Measurements from ENCODE around the gene B4GALNT2. TPM values are rescaled to one million over a fixed set of nuclear protein-coding genes. Genes with fewer than 3 reads are reported as not detected.
"Not testable (repeated sequence)": the region's sequence is repeated elsewhere in the genome, so short reads cannot be mapped to it uniquely, and the experiment has no call there.

B4GALNT2 gene
- total RNA-seq, 2 experiments from 2014 or later: 0.06 to 0.16 TPM

DNA sequence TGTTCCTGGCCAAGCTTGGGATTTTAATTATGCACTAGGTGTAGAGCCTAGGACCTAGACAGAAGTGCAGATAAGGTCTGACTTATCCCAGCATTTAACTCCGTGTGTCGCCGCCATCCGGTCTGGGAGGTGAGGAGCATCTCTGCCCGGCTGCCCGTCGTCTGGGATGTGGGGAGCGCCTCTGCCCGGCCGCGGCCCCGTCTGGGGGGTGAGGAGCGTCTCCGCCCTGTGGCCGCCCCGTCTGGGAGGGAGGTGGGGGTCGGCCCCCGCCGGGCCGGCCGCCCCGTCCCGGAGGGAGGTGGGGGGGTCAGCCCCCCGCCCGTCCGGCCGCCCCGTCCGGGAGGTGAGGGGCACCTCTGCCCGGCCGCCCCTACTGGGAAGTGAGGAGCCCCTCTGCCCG, 7.1 kb upstream of the B4GALNT2 start:
- Mint-ChIP-seq H3K36me3 (ENCODE audit: low read depth) (no peaks in the 10 kb centered on the region), H3K4me3 (no peak overlapping the region), H3K4me1 (ENCODE audit: low read depth) (no peaks in the 10 kb centered on the region), H3K27me3 (peaks cover 51% of the 10 kb centered on the region), H3K9me3 (no peaks in the 10 kb centered on the region), H3K27ac (no peak overlapping the region)
- H3K4me1 ChIP-seq (ENCODE audit: insufficient read depth, low read length): no peaks in the 10 kb centered on the region
- ATAC-seq (ENCODE audit: poor library complexity) (no peak), DNase-seq (no peak)
- no peak overlapping the region for H3K4me3 ChIP-seq (ENCODE audit: low read length)
- intact Hi-C loops (cut with DNase I, micrococcal nuclease): no loop called here
- no peak overlapping the region for H3K27ac ChIP-seq (ENCODE audit: low read depth in 1 of 2, low read length in 2 of 2)
- ChIA-PET POLR2A (no interaction called here), CTCF (no interaction called here)
- TF ChIP-seq CTCF (IDR thresholded peaks at IDR 0.05): no peak
- H3K9me3 ChIP-seq (ENCODE audit: control insufficient read depth in 1 of 2, insufficient read depth in 1 of 2, low read length in 2 of 2): no peaks in the 10 kb centered on the region
- peaks cover 2 to 17% of the 10 kb centered on the region in 2 experiments for H3K27me3 ChIP-seq (ENCODE audit: control insufficient read depth in 1 of 2, insufficient read depth in 2 of 2, low read length in 2 of 2)
- H3K36me3 ChIP-seq (ENCODE audit: insufficient read depth, low read length): no peaks in the 10 kb centered on the region

GRCh38 chr17:49126183-49126859, 6.2 kb upstream of the B4GALNT2 start:
- CTCF ChIA-PET: interaction anchor here (0.7 kb wide), 1 partner anchor 353 kb away, joined by 3 read pairs; no protein-coding TSS in a partner anchor
- H3K9me3 ChIP-seq (ENCODE audit: control insufficient read depth in 1 of 2, insufficient read depth in 1 of 2, low read length in 2 of 2); H3K36me3 Mint-ChIP-seq (ENCODE audit: low read depth); H3K36me3 ChIP-seq (ENCODE audit: insufficient read depth, low read length); H3K27ac Mint-ChIP-seq; H3K9me3 Mint-ChIP-seq; H3K4me1 ChIP-seq (ENCODE audit: insufficient read depth, low read length); H3K4me1 Mint-ChIP-seq (ENCODE audit: low read depth); ATAC-seq (ENCODE audit: poor library complexity); POLR2A ChIA-PET; H3K27ac ChIP-seq (ENCODE audit: low read depth in 1 of 2, low read length in 2 of 2); intact Hi-C loops (cut with DNase I, micrococcal nuclease); H3K4me3 Mint-ChIP-seq; H3K4me3 ChIP-seq (ENCODE audit: low read length); DNase-seq: not testable (repeated sequence)
- H3K27me3 ChIP-seq (ENCODE audit: control insufficient read depth in 1 of 2, insufficient read depth in 2 of 2, low read length in 2 of 2): peaks cover 2 to 19% of the 10 kb centered on the region in 2 experiments
- H3K27me3 Mint-ChIP-seq: peaks cover 52% of the 10 kb centered on the region

DNA sequence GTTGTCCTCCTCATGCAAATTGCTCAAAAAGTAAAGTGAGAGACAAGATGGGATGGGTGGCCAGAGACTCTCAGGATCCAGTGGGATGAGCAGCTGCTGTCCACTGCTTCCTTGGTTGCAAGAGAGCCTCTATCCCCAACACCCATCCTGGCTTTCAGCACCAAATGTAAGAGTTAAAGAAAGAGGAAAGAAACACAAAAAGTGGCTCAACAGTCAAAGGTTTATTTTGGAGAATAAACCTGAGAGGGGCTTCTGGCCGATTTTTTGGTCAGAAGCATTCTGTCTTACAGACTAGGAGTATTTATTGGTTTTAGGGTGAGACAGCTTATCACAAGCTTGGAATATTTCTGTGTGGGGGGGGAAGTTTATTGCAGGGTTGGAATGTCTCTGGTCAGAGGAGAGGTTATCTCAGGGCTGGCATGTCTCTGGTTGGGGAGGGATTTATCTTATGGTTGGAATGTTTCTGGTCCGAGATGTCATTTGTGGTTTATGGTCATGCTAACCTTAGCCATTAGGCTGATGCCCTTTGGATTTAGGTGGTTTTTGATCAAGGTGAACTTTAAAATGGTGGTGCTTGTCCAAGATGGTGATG, 3.1 kb upstream of the B4GALNT2 start:
- peaks cover 22 to 49% of the 10 kb centered on the region in 2 experiments for H3K27me3 ChIP-seq (ENCODE audit: control insufficient read depth in 1 of 2, insufficient read depth in 2 of 2, low read length in 2 of 2)
- CTCF ChIA-PET; H3K9me3 Mint-ChIP-seq; H3K4me3 Mint-ChIP-seq; DNase-seq; H3K27ac ChIP-seq (ENCODE audit: low read depth in 1 of 2, low read length in 2 of 2); H3K4me1 Mint-ChIP-seq (ENCODE audit: low read depth); ATAC-seq (ENCODE audit: poor library complexity); POLR2A ChIA-PET; H3K36me3 Mint-ChIP-seq (ENCODE audit: low read depth); intact Hi-C loops (cut with DNase I, micrococcal nuclease); H3K27ac Mint-ChIP-seq; H3K36me3 ChIP-seq (ENCODE audit: insufficient read depth, low read length); H3K4me3 ChIP-seq (ENCODE audit: low read length): not testable (repeated sequence)
- peaks cover 13% of the 10 kb centered on the region for H3K4me1 ChIP-seq (ENCODE audit: insufficient read depth, low read length)
- peaks cover 63% of the 10 kb centered on the region for H3K27me3 Mint-ChIP-seq
- H3K9me3 ChIP-seq (ENCODE audit: control insufficient read depth in 1 of 2, insufficient read depth in 1 of 2, low read length in 2 of 2): peaks cover 0 to 13% of the 10 kb centered on the region in 2 experiments

DNA sequence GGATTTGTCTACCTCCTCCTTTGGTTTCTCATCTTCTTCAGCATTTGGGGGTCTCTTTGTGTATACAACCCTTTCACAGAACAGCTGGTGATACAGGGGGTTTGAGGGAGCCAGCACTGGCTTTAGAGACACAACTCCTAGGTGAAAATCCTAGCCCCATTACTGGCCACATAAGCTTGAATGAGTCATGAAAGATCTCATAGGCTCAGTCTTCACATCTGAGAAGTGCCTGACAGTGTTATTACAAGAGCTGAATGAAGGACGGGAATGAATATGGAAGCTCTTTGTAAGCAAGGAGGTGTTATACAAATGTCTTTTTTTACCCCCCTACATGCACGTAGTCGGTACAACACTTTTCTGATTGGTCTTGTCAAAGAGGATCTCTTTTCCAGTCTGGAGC, 1.7 kb upstream of the B4GALNT2 start:
- Mint-ChIP-seq H3K4me3 (no peak overlapping the region), H3K27ac (no peak overlapping the region), H3K4me1 (ENCODE audit: low read depth) (no peaks in the 10 kb centered on the region), H3K9me3 (no peaks in the 10 kb centered on the region), H3K36me3 (ENCODE audit: low read depth) (no peaks in the 10 kb centered on the region), H3K27me3 (peaks cover 71% of the 10 kb centered on the region)
- H3K27me3 ChIP-seq (ENCODE audit: control insufficient read depth in 1 of 2, insufficient read depth in 2 of 2, low read length in 2 of 2): peaks cover 25 to 49% of the 10 kb centered on the region in 2 experiments
- ChIA-PET POLR2A (no interaction called here), CTCF (no interaction called here)
- no peak for ATAC-seq (ENCODE audit: poor library complexity)
- peaks cover 13% of the 10 kb centered on the region for H3K4me1 ChIP-seq (ENCODE audit: insufficient read depth, low read length)
- H3K27ac ChIP-seq (ENCODE audit: low read depth in 1 of 2, low read length in 2 of 2): no peak overlapping the region
- intact Hi-C loops (cut with DNase I, micrococcal nuclease): no loop called here
- no peak for DNase-seq
- H3K4me3 ChIP-seq (ENCODE audit: low read length): no peak overlapping the region
- no peaks in the 10 kb centered on the region for H3K36me3 ChIP-seq (ENCODE audit: insufficient read depth, low read length)
- peaks cover 0 to 13% of the 10 kb centered on the region in 2 experiments for H3K9me3 ChIP-seq (ENCODE audit: control insufficient read depth in 1 of 2, insufficient read depth in 1 of 2, low read length in 2 of 2)
- TF ChIP-seq CTCF (IDR thresholded peaks at IDR 0.05): no peak

Measured in CD4-positive, alpha-beta T cell (primary cell).